ENCODE data around the gene SEMA3B.
"Not testable (repeated sequence)": the region's sequence is repeated elsewhere in the genome, so short reads cannot be mapped to it uniquely, and the experiment has no call there.

SEMA3B gene

DNA sequence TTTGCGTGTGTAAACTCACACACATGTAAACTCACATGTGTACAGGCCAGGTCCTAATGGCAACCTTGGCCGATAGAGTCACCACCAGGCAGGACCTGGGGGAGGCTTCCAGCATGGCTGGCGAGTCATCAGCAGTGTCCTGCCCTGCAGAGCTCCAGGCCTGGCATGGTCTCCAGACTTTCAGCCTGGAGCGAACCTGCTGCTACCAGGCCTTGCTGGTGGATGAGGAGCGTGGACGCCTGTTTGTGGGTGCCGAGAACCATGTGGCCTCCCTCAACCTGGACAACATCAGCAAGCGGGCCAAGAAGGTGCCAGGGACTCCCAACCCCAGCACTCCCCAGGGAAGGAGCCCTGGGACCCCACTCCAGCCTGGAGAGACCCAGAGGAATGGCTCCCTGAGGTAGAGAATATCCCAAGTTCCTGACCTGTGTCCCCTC is 1.0 kb downstream of the SEMA3B start:
- TF ChIP-seq, protein P1, sequence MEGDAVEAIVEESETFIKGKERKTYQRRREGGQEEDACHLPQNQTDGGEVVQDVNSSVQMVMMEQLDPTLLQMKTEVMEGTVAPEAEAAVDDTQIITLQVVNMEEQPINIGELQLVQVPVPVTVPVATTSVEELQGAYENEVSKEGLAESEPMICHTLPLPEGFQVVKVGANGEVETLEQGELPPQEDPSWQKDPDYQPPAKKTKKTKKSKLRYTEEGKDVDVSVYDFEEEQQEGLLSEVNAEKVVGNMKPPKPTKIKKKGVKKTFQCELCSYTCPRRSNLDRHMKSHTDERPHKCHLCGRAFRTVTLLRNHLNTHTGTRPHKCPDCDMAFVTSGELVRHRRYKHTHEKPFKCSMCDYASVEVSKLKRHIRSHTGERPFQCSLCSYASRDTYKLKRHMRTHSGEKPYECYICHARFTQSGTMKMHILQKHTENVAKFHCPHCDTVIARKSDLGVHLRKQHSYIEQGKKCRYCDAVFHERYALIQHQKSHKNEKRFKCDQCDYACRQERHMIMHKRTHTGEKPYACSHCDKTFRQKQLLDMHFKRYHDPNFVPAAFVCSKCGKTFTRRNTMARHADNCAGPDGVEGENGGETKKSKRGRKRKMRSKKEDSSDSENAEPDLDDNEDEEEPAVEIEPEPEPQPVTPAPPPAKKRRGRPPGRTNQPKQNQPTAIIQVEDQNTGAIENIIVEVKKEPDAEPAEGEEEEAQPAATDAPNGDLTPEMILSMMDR (conservative IDR thresholded peaks at IDR 0.05; ENCODE audit: low read length), result no peak
- H3K4me3 ChIP-seq (ENCODE audit: low read length), result peak overlapping the region; percentile 53
- DNase-seq (ENCODE audit: low read depth), result peak; percentile 47

DNA sequence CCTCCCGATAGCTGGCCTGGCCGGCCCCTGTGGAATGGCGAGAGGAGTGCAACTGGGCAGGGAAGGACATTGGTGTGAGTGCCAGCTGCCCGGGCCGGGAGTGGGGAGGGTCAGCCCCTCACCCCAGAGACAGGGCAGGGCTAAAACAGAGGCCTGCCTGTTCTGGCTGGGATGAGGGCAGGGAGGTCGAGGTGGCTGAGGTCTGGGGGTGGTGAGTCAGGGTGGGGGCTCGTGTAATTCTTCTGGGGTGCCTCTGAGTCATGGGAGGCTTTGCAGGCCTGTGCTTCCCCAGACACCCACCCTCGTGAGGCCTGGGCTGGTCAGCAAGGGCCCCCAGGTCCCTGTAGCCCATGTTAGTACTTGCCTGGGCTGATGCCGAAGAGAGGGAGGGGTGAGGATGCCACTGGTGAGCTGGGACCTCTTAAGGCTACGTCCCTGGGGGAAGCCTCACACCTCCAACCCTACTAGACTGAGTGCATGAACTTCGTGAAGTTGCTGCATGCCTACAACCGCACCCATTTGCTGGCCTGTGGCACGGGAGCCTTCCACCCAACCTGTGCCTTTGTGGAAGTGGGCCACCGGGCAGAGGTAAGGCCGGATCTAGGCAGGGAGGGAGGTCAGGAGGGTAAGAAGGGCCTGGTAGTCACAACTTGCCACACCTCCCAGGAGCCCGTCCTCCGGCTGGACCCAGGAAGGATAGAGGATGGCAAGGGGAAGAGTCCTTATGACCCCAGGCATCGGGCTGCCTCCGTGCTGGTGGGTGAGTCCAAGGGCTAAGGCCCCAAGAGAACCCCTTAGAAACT is 1.7 kb downstream of the SEMA3B start:
- peak overlapping the region; percentile 53 for H3K4me3 ChIP-seq (ENCODE audit: low read length)
- TF ChIP-seq, protein P1 (conservative IDR thresholded peaks at IDR 0.05; ENCODE audit: low read length), result no peak
- no peak for DNase-seq (ENCODE audit: low read depth)

DNA sequence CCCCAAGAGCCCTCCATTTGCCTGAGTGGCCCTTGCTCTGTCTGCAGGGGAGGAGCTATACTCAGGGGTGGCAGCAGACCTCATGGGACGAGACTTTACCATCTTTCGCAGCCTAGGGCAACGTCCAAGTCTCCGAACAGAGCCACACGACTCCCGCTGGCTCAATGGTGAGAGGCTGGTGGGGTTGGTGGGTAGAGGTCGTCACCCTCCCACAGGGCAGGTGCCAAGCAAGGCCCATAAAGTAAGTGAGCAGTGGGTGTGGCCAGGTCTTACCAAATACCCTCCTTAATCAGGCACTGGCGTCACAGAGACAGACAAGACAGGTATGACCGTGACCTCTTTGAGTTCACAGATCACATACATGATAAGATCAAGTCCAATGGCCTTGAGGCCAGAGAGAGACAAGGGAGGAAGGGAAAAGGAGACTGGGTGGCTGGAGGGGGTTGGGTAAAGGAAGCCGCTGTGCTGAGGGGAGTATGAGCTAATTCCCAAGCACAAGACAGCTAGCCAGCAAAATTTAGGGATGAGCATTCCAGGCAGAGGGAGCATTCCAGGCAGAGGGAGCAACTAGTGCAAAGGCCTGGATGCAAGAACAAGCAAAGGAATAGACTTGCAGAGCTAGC is 2.5 kb downstream of the SEMA3B start:
- DNase-seq (ENCODE audit: low read depth), result no peak
- TF ChIP-seq, protein P1 (conservative IDR thresholded peaks at IDR 0.05; ENCODE audit: low read length), result no peak
- no peak overlapping the region for H3K4me3 ChIP-seq (ENCODE audit: low read length)

DNA sequence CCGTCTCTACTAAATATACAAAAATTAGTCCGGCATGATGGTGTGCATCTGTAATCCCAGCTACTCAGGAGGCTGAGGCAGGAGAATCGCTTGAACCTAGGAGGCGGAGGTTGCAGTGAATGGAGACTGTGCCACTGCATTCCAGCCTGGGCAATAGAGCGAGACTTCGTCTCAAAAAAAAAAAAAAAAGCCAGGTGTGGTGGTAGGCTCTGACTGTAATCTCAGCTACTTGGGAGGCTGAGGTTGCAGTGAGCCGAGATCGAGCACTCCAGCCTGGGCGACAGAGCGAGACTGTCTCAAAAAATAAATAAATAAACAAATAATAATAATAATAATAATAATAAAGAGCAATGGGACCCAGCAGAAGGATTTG is 3.6 kb downstream of the SEMA3B start:
- not testable (repeated sequence) for H3K4me3 ChIP-seq (ENCODE audit: low read length); DNase-seq (ENCODE audit: low read depth)

DNA sequence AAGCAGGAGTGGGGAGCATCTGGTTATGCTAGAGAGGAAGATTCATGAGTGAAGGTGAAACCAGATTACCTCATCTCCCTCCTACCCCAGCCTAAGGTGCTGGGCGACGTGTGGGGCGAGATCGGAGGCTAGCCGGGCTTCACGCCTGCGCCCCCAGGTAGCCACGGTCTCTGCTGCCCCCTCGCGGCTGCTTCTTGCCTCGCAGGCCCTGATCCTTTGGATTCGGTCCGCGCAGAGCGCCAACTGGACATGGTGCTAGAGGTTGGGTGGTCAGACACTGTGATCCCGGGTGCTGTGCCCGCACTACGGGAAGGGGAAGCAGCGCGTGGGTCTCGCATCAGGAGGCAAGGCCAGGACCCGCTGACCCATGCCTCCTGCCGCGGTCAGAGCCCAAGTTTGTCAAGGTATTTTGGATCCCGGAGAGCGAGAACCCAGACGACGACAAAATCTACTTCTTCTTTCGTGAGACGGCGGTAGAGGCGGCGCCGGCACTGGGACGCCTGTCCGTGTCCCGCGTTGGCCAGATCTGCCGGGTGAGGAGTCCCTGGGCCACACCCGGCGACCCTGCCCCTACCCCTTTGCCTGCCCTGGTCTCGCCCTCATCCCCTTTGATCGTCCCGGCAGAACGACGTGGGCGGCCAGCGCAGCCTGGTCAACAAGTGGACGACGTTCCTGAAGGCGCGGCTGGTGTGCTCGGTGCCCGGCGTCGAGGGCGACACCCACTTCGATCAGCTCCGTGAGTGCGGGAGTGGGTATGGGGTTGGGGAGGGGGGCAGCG is 4.2 kb downstream of the SEMA3B start:
- TF ChIP-seq, protein P1 (conservative IDR thresholded peaks at IDR 0.05; ENCODE audit: low read length), result peak; percentile 91
- DNase-seq (ENCODE audit: low read depth), result peak; percentile 48
- H3K4me3 ChIP-seq (ENCODE audit: low read length), result peak overlapping the region; percentile 38

DNA sequence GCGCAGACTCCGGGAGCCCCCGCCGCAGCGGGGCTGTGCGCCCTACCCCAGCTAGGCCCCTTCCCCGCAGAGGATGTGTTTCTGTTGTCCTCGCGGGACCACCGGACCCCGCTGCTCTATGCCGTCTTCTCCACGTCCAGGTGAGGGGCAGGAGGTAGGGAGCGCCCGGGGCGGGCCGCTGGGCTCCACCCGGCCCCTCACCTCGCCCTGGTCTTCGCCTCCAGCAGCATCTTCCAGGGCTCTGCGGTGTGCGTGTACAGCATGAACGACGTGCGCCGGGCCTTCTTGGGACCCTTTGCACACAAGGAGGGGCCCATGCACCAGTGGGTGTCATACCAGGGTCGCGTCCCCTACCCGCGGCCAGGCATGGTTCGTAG is 4.7 kb downstream of the SEMA3B start:
- TF ChIP-seq, protein P1 (conservative IDR thresholded peaks at IDR 0.05; ENCODE audit: low read length), result no peak
- no peak overlapping the region for H3K4me3 ChIP-seq (ENCODE audit: low read length)
- no peak for DNase-seq (ENCODE audit: low read depth)

DNA sequence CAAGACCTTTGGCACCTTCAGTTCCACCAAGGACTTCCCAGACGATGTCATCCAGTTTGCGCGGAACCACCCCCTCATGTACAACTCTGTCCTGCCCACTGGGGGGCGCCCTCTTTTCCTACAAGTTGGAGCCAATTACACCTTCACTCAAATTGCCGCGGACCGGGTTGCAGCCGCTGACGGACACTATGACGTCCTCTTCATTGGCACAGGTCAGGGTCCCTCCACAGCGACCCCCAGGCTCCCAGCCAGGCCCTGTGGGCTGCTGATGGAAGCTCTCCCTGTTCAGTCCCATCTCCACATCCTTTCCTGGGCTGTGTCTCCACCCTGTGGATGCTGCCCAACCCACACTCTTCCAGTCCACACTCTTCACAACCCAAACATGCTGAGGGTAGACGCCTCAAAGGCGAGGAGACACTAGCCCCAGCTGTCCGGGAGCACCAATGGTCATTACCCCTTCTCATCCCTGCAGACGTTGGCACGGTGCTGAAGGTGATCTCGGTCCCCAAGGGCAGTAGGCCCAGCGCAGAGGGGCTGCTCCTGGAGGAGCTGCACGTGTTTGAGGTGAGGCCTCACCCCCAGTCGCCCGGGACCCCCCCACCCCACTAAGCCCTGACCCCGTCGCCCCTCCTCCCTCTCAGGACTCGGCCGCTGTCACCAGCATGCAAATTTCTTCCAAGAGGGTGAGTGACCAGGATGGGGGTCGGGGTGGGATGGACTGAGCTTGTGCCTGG is 5.6 kb downstream of the SEMA3B start:
- no peak overlapping the region for H3K4me3 ChIP-seq (ENCODE audit: low read length)
- TF ChIP-seq, protein P1 (conservative IDR thresholded peaks at IDR 0.05; ENCODE audit: low read length), result peak; percentile 54
- peak; percentile 47 for DNase-seq (ENCODE audit: low read depth)
